ENCODE measurements around the gene NINL. TPM values are rescaled to one million over a fixed set of nuclear protein-coding genes. Genes with fewer than 3 reads are reported as not detected.

Gene NINL
- total RNA-seq, 1 donor from 2014 or later, result 5.7 TPM

- Histone ChIP-seq H3K27ac (ENCODE audit: low read depth, low read length) (no peak overlapping the region), H3K4me1 (ENCODE audit: control insufficient read depth in 3 of 3, insufficient read depth in 3 of 3, low read length in 3 of 3) (no peaks in the 10 kb centered on the region), H3K4me3 (ENCODE audit: low read length in 3 of 3) (no peak overlapping the region), H3K9ac (ENCODE audit: low read depth in 1 of 3, low read length in 3 of 3) (no peak overlapping the region), H3K27me3 (ENCODE audit: control insufficient read depth in 3 of 3, insufficient read depth in 3 of 3, low read length in 3 of 3) (peaks cover 0 to under 1% (median 0%) of the 10 kb centered on the region in 3 donors), H3K9me3 (ENCODE audit: control insufficient read depth in 3 of 3, low read length in 3 of 3) (no peaks in the 10 kb centered on the region), H3K36me3 (ENCODE audit: control insufficient read depth in 3 of 3, insufficient read depth in 3 of 3, low read length in 3 of 3) (no peaks in the 10 kb centered on the region)
These were observed 10.9 kb downstream of the NINL start for GRCh38 chr20:25574411-25574810.

- no peaks in the 10 kb centered on the region for H3K4me1 ChIP-seq (ENCODE audit: control insufficient read depth in 3 of 3, insufficient read depth in 3 of 3, low read length in 3 of 3)
- no peak overlapping the region for H3K27ac ChIP-seq (ENCODE audit: low read depth, low read length)
- no peaks in the 10 kb centered on the region for H3K36me3 ChIP-seq (ENCODE audit: control insufficient read depth in 3 of 3, insufficient read depth in 3 of 3, low read length in 3 of 3)
- H3K9ac ChIP-seq (ENCODE audit: low read depth in 1 of 3, low read length in 3 of 3), result no peak overlapping the region
- H3K4me3 ChIP-seq (ENCODE audit: low read length in 3 of 3), result no peak overlapping the region
- H3K27me3 ChIP-seq (ENCODE audit: control insufficient read depth in 3 of 3, insufficient read depth in 3 of 3, low read length in 3 of 3), result no peaks in the 10 kb centered on the region
- no peaks in the 10 kb centered on the region for H3K9me3 ChIP-seq (ENCODE audit: control insufficient read depth in 3 of 3, low read length in 3 of 3)
These were observed 11.8 kb downstream of the NINL start for GRCh38 chr20:25573288-25574251.

GRCh38 chr20:25571817-25572216, 13.5 kb downstream of the NINL start:
- Histone ChIP-seq H3K9ac (ENCODE audit: low read depth in 1 of 3, low read length in 3 of 3) (no peak overlapping the region), H3K4me1 (ENCODE audit: control insufficient read depth in 3 of 3, insufficient read depth in 3 of 3, low read length in 3 of 3) (no peaks in the 10 kb centered on the region), H3K36me3 (ENCODE audit: control insufficient read depth in 3 of 3, insufficient read depth in 3 of 3, low read length in 3 of 3) (no peaks in the 10 kb centered on the region), H3K4me3 (ENCODE audit: low read length in 3 of 3) (no peak overlapping the region), H3K9me3 (ENCODE audit: control insufficient read depth in 3 of 3, low read length in 3 of 3) (no peaks in the 10 kb centered on the region), H3K27ac (ENCODE audit: low read depth, low read length) (no peak overlapping the region), H3K27me3 (ENCODE audit: control insufficient read depth in 3 of 3, insufficient read depth in 3 of 3, low read length in 3 of 3) (no peaks in the 10 kb centered on the region)

- H3K27me3 ChIP-seq (ENCODE audit: control insufficient read depth in 3 of 3, insufficient read depth in 3 of 3, low read length in 3 of 3), result no peaks in the 10 kb centered on the region
- no peaks in the 10 kb centered on the region for H3K9me3 ChIP-seq (ENCODE audit: control insufficient read depth in 3 of 3, low read length in 3 of 3)
- H3K4me1 ChIP-seq (ENCODE audit: control insufficient read depth in 3 of 3, insufficient read depth in 3 of 3, low read length in 3 of 3), result no peaks in the 10 kb centered on the region
- H3K9ac ChIP-seq (ENCODE audit: low read depth in 1 of 3, low read length in 3 of 3), result no peak overlapping the region
- H3K4me3 ChIP-seq (ENCODE audit: low read length in 3 of 3), result no peak overlapping the region
- no peaks in the 10 kb centered on the region for H3K36me3 ChIP-seq (ENCODE audit: control insufficient read depth in 3 of 3, insufficient read depth in 3 of 3, low read length in 3 of 3)
- no peak overlapping the region for H3K27ac ChIP-seq (ENCODE audit: low read depth, low read length)
These were observed 14.1 kb downstream of the NINL start for GRCh38 chr20:25571240-25571639.

- Histone ChIP-seq H3K36me3 (ENCODE audit: control insufficient read depth in 3 of 3, insufficient read depth in 3 of 3, low read length in 3 of 3) (no peaks in the 10 kb centered on the region), H3K4me1 (ENCODE audit: control insufficient read depth in 3 of 3, insufficient read depth in 3 of 3, low read length in 3 of 3) (no peaks in the 10 kb centered on the region), H3K4me3 (ENCODE audit: low read length in 3 of 3) (no peak overlapping the region), H3K27ac (ENCODE audit: low read depth, low read length) (no peak overlapping the region), H3K9ac (ENCODE audit: low read depth in 1 of 3, low read length in 3 of 3) (no peak overlapping the region), H3K27me3 (ENCODE audit: control insufficient read depth in 3 of 3, insufficient read depth in 3 of 3, low read length in 3 of 3) (no peaks in the 10 kb centered on the region), H3K9me3 (ENCODE audit: control insufficient read depth in 3 of 3, low read length in 3 of 3) (no peaks in the 10 kb centered on the region)
These were observed 15.2 kb downstream of the NINL start for GRCh38 chr20:25570148-25570530.

- Histone ChIP-seq H3K4me1 (ENCODE audit: control insufficient read depth in 3 of 3, insufficient read depth in 3 of 3, low read length in 3 of 3) (no peaks in the 10 kb centered on the region), H3K9ac (ENCODE audit: low read depth in 1 of 3, low read length in 3 of 3) (no peak overlapping the region), H3K4me3 (ENCODE audit: low read length in 3 of 3) (no peak overlapping the region), H3K36me3 (ENCODE audit: control insufficient read depth in 3 of 3, insufficient read depth in 3 of 3, low read length in 3 of 3) (no peaks in the 10 kb centered on the region), H3K27ac (ENCODE audit: low read depth, low read length) (no peak overlapping the region), H3K27me3 (ENCODE audit: control insufficient read depth in 3 of 3, insufficient read depth in 3 of 3, low read length in 3 of 3) (no peaks in the 10 kb centered on the region), H3K9me3 (ENCODE audit: control insufficient read depth in 3 of 3, low read length in 3 of 3) (peaks cover 0 to 2% (median 0%) of the 10 kb centered on the region in 3 donors)
These were observed 18.0 kb downstream of the NINL start for GRCh38 chr20:25567286-25567685.

- Histone ChIP-seq H3K4me3 (ENCODE audit: low read length in 3 of 3) (no peak overlapping the region), H3K4me1 (ENCODE audit: control insufficient read depth in 3 of 3, insufficient read depth in 3 of 3, low read length in 3 of 3) (no peaks in the 10 kb centered on the region), H3K9ac (ENCODE audit: low read depth in 1 of 3, low read length in 3 of 3) (no peak overlapping the region), H3K27ac (ENCODE audit: low read depth, low read length) (no peak overlapping the region), H3K9me3 (ENCODE audit: control insufficient read depth in 3 of 3, low read length in 3 of 3) (peaks cover 0 to 2% (median 0%) of the 10 kb centered on the region in 3 donors), H3K36me3 (ENCODE audit: control insufficient read depth in 3 of 3, insufficient read depth in 3 of 3, low read length in 3 of 3) (no peaks in the 10 kb centered on the region), H3K27me3 (ENCODE audit: control insufficient read depth in 3 of 3, insufficient read depth in 3 of 3, low read length in 3 of 3) (no peaks in the 10 kb centered on the region)
These were observed 18.5 kb downstream of the NINL start for GRCh38 chr20:25566821-25567220.

- Histone ChIP-seq H3K27ac (ENCODE audit: low read depth, low read length) (no peak overlapping the region), H3K9me3 (ENCODE audit: control insufficient read depth in 3 of 3, low read length in 3 of 3) (peaks cover 0 to 2% (median 0%) of the 10 kb centered on the region in 3 donors), H3K4me1 (ENCODE audit: control insufficient read depth in 3 of 3, insufficient read depth in 3 of 3, low read length in 3 of 3) (no peaks in the 10 kb centered on the region), H3K27me3 (ENCODE audit: control insufficient read depth in 3 of 3, insufficient read depth in 3 of 3, low read length in 3 of 3) (no peaks in the 10 kb centered on the region), H3K36me3 (ENCODE audit: control insufficient read depth in 3 of 3, insufficient read depth in 3 of 3, low read length in 3 of 3) (no peaks in the 10 kb centered on the region), H3K4me3 (ENCODE audit: low read length in 3 of 3) (no peak overlapping the region), H3K9ac (ENCODE audit: low read depth in 1 of 3, low read length in 3 of 3) (no peak overlapping the region)
These were observed 19.7 kb downstream of the NINL start for GRCh38 chr20:25565578-25566157.

GRCh38 chr20:25563876-25564275, 21.5 kb downstream of the NINL start:
- H3K36me3 ChIP-seq (ENCODE audit: control insufficient read depth in 3 of 3, insufficient read depth in 3 of 3, low read length in 3 of 3), result no peaks in the 10 kb centered on the region
- peaks cover 0 to 2% (median 0%) of the 10 kb centered on the region in 3 donors for H3K9me3 ChIP-seq (ENCODE audit: control insufficient read depth in 3 of 3, low read length in 3 of 3)
- H3K27me3 ChIP-seq (ENCODE audit: control insufficient read depth in 3 of 3, insufficient read depth in 3 of 3, low read length in 3 of 3), result no peaks in the 10 kb centered on the region
- no peaks in the 10 kb centered on the region for H3K4me1 ChIP-seq (ENCODE audit: control insufficient read depth in 3 of 3, insufficient read depth in 3 of 3, low read length in 3 of 3)
- H3K27ac ChIP-seq (ENCODE audit: low read depth, low read length), result no peak overlapping the region
- no peak overlapping the region for H3K4me3 ChIP-seq (ENCODE audit: low read length in 3 of 3)
- no peak overlapping the region for H3K9ac ChIP-seq (ENCODE audit: low read depth in 1 of 3, low read length in 3 of 3)

GRCh38 chr20:25563362-25563761, 22.0 kb downstream of the NINL start:
- H3K4me3 ChIP-seq (ENCODE audit: low read length in 3 of 3), result no peak overlapping the region
- H3K4me1 ChIP-seq (ENCODE audit: control insufficient read depth in 3 of 3, insufficient read depth in 3 of 3, low read length in 3 of 3), result no peaks in the 10 kb centered on the region
- no peaks in the 10 kb centered on the region for H3K27me3 ChIP-seq (ENCODE audit: control insufficient read depth in 3 of 3, insufficient read depth in 3 of 3, low read length in 3 of 3)
- H3K36me3 ChIP-seq (ENCODE audit: control insufficient read depth in 3 of 3, insufficient read depth in 3 of 3, low read length in 3 of 3), result no peaks in the 10 kb centered on the region
- H3K27ac ChIP-seq (ENCODE audit: low read depth, low read length), result no peak overlapping the region
- no peak overlapping the region for H3K9ac ChIP-seq (ENCODE audit: low read depth in 1 of 3, low read length in 3 of 3)
- peaks cover 0 to 2% (median 0%) of the 10 kb centered on the region in 3 donors for H3K9me3 ChIP-seq (ENCODE audit: control insufficient read depth in 3 of 3, low read length in 3 of 3)
